Measurements from ENCODE around the gene CFAP221.

The CFAP221 gene

DNA sequence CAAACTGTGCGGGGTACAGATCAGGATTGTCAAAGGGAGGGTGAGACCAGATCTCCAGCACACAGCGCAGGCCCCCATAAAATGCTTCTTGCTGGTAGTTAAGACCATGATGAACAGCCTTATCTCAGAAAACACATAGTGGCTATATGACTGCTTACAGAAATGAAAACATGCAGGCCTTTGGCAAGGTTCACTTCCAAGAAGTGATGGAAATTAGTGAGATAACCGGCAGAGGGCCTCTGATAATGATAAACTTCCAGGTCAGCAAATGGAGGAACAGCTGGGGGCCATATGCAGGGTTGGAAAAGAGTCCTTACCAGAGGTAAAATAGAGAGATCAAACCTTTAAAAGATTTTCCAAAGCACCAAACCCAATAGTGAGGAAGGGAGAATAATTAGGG lies 46.6 kb downstream of the CFAP221 start:
- no peaks in the 10 kb centered on the region for H3K9me3 ChIP-seq (ENCODE audit: insufficient read depth, low read length)
- no peak overlapping the region for H2AFZ ChIP-seq (ENCODE audit: low read depth, low read length, severe bottlenecking)
- H3K9ac ChIP-seq (ENCODE audit: low read length): no peak overlapping the region
- no peaks in the 10 kb centered on the region for H3F3A ChIP-seq (ENCODE audit: insufficient read depth)
- TF ChIP-seq, protein P1, sequence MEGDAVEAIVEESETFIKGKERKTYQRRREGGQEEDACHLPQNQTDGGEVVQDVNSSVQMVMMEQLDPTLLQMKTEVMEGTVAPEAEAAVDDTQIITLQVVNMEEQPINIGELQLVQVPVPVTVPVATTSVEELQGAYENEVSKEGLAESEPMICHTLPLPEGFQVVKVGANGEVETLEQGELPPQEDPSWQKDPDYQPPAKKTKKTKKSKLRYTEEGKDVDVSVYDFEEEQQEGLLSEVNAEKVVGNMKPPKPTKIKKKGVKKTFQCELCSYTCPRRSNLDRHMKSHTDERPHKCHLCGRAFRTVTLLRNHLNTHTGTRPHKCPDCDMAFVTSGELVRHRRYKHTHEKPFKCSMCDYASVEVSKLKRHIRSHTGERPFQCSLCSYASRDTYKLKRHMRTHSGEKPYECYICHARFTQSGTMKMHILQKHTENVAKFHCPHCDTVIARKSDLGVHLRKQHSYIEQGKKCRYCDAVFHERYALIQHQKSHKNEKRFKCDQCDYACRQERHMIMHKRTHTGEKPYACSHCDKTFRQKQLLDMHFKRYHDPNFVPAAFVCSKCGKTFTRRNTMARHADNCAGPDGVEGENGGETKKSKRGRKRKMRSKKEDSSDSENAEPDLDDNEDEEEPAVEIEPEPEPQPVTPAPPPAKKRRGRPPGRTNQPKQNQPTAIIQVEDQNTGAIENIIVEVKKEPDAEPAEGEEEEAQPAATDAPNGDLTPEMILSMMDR (IDR thresholded peaks at IDR 0.05; ENCODE audit: insufficient read depth, low read length, poor library complexity, severe bottlenecking): no peak
- no peak for TF ChIP-seq EZH2phosphoT487 (conservative IDR thresholded peaks at IDR 0.05; ENCODE audit: low read length)
- H3K36me3 ChIP-seq (ENCODE audit: low read length): no peaks in the 10 kb centered on the region
- no peaks in the 10 kb centered on the region for H4K20me1 ChIP-seq (ENCODE audit: low read depth, low read length)
- no peak overlapping the region for H3K27ac ChIP-seq (ENCODE audit: low read depth, low read length)
- H3K79me2 ChIP-seq (ENCODE audit: insufficient read depth, low read length): no peaks in the 10 kb centered on the region
- no peak overlapping the region for H3K4me3 ChIP-seq (ENCODE audit: insufficient read depth, low read length, poor library complexity, severe bottlenecking)
- no peaks in the 10 kb centered on the region for H3K9me2 ChIP-seq (replicated peaks; ENCODE audit: insufficient read depth, low read length)
- H3K27me3 ChIP-seq (ENCODE audit: low read length): no peaks in the 10 kb centered on the region
- no peak overlapping the region for H3K4me2 ChIP-seq (ENCODE audit: low read depth, low read length, poor library complexity, severe bottlenecking)

DNA sequence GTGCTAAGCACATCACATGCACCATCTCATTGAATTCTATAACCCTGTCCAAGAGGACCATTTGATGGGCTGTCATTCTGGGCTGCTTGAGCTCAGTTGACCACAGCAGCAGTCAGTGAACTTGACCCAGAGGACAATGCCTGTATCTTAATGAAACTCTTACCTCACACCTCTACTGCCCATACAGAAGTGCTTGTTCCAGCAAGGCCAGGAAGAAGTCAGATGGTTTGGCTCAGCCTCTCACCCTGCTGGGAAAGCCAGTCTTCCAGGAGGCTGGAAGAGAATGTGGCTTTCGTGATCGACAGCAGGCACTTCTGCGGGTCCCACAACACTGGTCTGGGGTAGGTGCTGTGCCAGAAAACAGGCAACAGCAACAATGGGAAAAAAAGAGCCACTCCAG lies 47.3 kb downstream of the CFAP221 start:
- no peaks in the 10 kb centered on the region for H4K20me1 ChIP-seq (ENCODE audit: low read depth, low read length)
- H3K4me3 ChIP-seq (ENCODE audit: insufficient read depth, low read length, poor library complexity, severe bottlenecking): no peak overlapping the region
- H3K4me2 ChIP-seq (ENCODE audit: low read depth, low read length, poor library complexity, severe bottlenecking): no peak overlapping the region
- H3K36me3 ChIP-seq (ENCODE audit: low read length): no peaks in the 10 kb centered on the region
- no peaks in the 10 kb centered on the region for H3K79me2 ChIP-seq (ENCODE audit: insufficient read depth, low read length)
- no peaks in the 10 kb centered on the region for H3K27me3 ChIP-seq (ENCODE audit: low read length)
- no peaks in the 10 kb centered on the region for H3K9me3 ChIP-seq (ENCODE audit: insufficient read depth, low read length)
- TF ChIP-seq, protein P1 (IDR thresholded peaks at IDR 0.05; ENCODE audit: insufficient read depth, low read length, poor library complexity, severe bottlenecking): no peak
- no peak for TF ChIP-seq EZH2phosphoT487 (conservative IDR thresholded peaks at IDR 0.05; ENCODE audit: low read length)
- no peak overlapping the region for H2AFZ ChIP-seq (ENCODE audit: low read depth, low read length, severe bottlenecking)
- no peak overlapping the region for H3K27ac ChIP-seq (ENCODE audit: low read depth, low read length)
- no peak overlapping the region for H3K9ac ChIP-seq (ENCODE audit: low read length)
- no peaks in the 10 kb centered on the region for H3F3A ChIP-seq (ENCODE audit: insufficient read depth)
- H3K9me2 ChIP-seq (replicated peaks; ENCODE audit: insufficient read depth, low read length): no peaks in the 10 kb centered on the region

GRCh38 chr2:119592436-119592835 lies 48.2 kb downstream of the CFAP221 start:
- no peaks in the 10 kb centered on the region for H3K36me3 ChIP-seq (ENCODE audit: low read length)
- no peak overlapping the region for H3K27ac ChIP-seq (ENCODE audit: low read depth, low read length)
- H3F3A ChIP-seq (ENCODE audit: insufficient read depth): no peaks in the 10 kb centered on the region
- H3K4me2 ChIP-seq (ENCODE audit: low read depth, low read length, poor library complexity, severe bottlenecking): no peak overlapping the region
- H3K79me2 ChIP-seq (ENCODE audit: insufficient read depth, low read length): no peaks in the 10 kb centered on the region
- H3K4me3 ChIP-seq (ENCODE audit: insufficient read depth, low read length, poor library complexity, severe bottlenecking): no peak overlapping the region
- H3K9me3 ChIP-seq (ENCODE audit: insufficient read depth, low read length): no peaks in the 10 kb centered on the region
- no peaks in the 10 kb centered on the region for H3K27me3 ChIP-seq (ENCODE audit: low read length)
- H3K9ac ChIP-seq (ENCODE audit: low read length): no peak overlapping the region
- no peaks in the 10 kb centered on the region for H4K20me1 ChIP-seq (ENCODE audit: low read depth, low read length)
- no peak overlapping the region for H2AFZ ChIP-seq (ENCODE audit: low read depth, low read length, severe bottlenecking)
- H3K9me2 ChIP-seq (replicated peaks; ENCODE audit: insufficient read depth, low read length): no peaks in the 10 kb centered on the region
- no peak for TF ChIP-seq EZH2phosphoT487 (conservative IDR thresholded peaks at IDR 0.05; ENCODE audit: low read length)
- TF ChIP-seq, protein P1 (IDR thresholded peaks at IDR 0.05; ENCODE audit: insufficient read depth, low read length, poor library complexity, severe bottlenecking): no peak

Data from SU-DHL-6 (cell line).